ENCODE measurements around the gene GRIN3B.

GRIN3B gene

GRCh38 chr19:964116-964520 is 36.1 kb upstream of the GRIN3B start:
- DNase-seq (ENCODE audit: low read depth in 3 of 3), result no peak

- no peak for DNase-seq (ENCODE audit: low read depth in 3 of 3)
These were observed 35.2 kb upstream of the GRIN3B start for GRCh38 chr19:964761-965694.

- no peak for DNase-seq (ENCODE audit: low read depth in 3 of 3)
These were observed 33.6 kb upstream of the GRIN3B start for GRCh38 chr19:966485-967088.

GRCh38 chr19:970695-971094 is 29.5 kb upstream of the GRIN3B start:
- no peak for DNase-seq (ENCODE audit: low read depth in 3 of 3)

GRCh38 chr19:971795-972194 is 28.4 kb upstream of the GRIN3B start:
- no peak for DNase-seq (ENCODE audit: low read depth in 3 of 3)

GRCh38 chr19:972281-972680 is 27.9 kb upstream of the GRIN3B start:
- DNase-seq (ENCODE audit: low read depth in 3 of 3), result no peak

GRCh38 chr19:973726-974563 is 26.3 kb upstream of the GRIN3B start:
- DNase-seq (ENCODE audit: low read depth in 3 of 3), result no peak

GRCh38 chr19:974564-975257 is 25.5 kb upstream of the GRIN3B start:
- no peak for DNase-seq (ENCODE audit: low read depth in 3 of 3)

- DNase-seq (ENCODE audit: low read depth in 3 of 3), result no peak
These were observed 23.7 kb upstream of the GRIN3B start for GRCh38 chr19:976476-976875.

GRCh38 chr19:977058-977464 is 23.2 kb upstream of the GRIN3B start:
- DNase-seq (ENCODE audit: low read depth in 3 of 3), result no peak

GRCh38 chr19:979318-979741 is 20.9 kb upstream of the GRIN3B start:
- DNase-seq (ENCODE audit: low read depth in 3 of 3), result no peak

- DNase-seq (ENCODE audit: low read depth in 3 of 3), result no peak
These were observed 19.9 kb upstream of the GRIN3B start for GRCh38 chr19:980133-980998.

- DNase-seq (ENCODE audit: low read depth in 3 of 3), result peak; percentile 48 to 69 (median 52)
These were observed 17.6 kb upstream of the GRIN3B start for GRCh38 chr19:982567-983170.

GRCh38 chr19:984165-984967 is 15.9 kb upstream of the GRIN3B start, which contains the start of gene WDR18:
Gene WDR18, plus strand, starts transcription at chr19:984345. Its CDS starts 9 bp downstream, at chr19:984354.
- peak; percentile 82 to 91 (median 87) for DNase-seq (ENCODE audit: low read depth in 3 of 3)

- no peak for DNase-seq (ENCODE audit: low read depth in 3 of 3)
These were observed 14.1 kb upstream of the GRIN3B start for GRCh38 chr19:986083-986482.

- DNase-seq (ENCODE audit: low read depth in 3 of 3), result no peak
These were observed 12.1 kb upstream of the GRIN3B start for GRCh38 chr19:988081-988480.

GRCh38 chr19:988510-988909 is 11.7 kb upstream of the GRIN3B start:
- DNase-seq (ENCODE audit: low read depth in 3 of 3), result no peak

- no peak for DNase-seq (ENCODE audit: low read depth in 3 of 3)
These were observed 10.7 kb upstream of the GRIN3B start for GRCh38 chr19:989381-990081.

All from stimulated activated CD4-positive, alpha-beta T cell treated with anti-CD3 and anti-CD28 coated beads, TNF-alpha, amount 100 ng/mL, for 48 hours (primary cell).